GM23338 (cell line): Measurements from ENCODE around the gene SMIM5. TPM values are rescaled to one million over a fixed set of nuclear protein-coding genes. Genes with fewer than 3 reads are reported as not detected.
A peak's percentile ranks its signal among the peaks of the same experiment; 100 is the strongest.

Source experiments
- ATAC-seq: fragments of 200-7000 bp; cut with Tn5 transposase; 3 replicates; pipeline ENCODE4 v1.9.1; 2020
- DNase-seq: peaks from one replicate; pipeline ENCODE4 v3.0.0-alpha.2; 2015; ENCODE audit warnings: low spot score
- H2AFZ ChIP-seq: fragments of 200-600 bp; sonication (generic); 2 replicates; pipeline ENCODE4 v1.8.0; 2016; ENCODE audit warnings: antibody characterized with exemption, mild to moderate bottlenecking, moderate library complexity
- H3F3A ChIP-seq: fragments of 200-600 bp; sonication (generic); replicated peaks from 2 replicates; pipeline ENCODE4 v1.8.0; 2017; ENCODE audit warnings: antibody characterized with exemption, mixed run types, low read depth
- H3K27ac ChIP-seq: fragments of 200-600 bp; sonication (generic); 2 replicates; pipeline ENCODE4 v1.6.1; 2016; ENCODE audit warnings: low read depth
- H3K27me3 ChIP-seq: fragments of 200-600 bp; sonication (generic); 2 replicates; pipeline ENCODE4 v1.8.0; 2016; ENCODE audit warnings: mild to moderate bottlenecking, mixed run types, moderate library complexity; ENCODE audit not compliant: insufficient read depth
- H3K36me3 ChIP-seq: fragments of 200-600 bp; sonication (generic); 2 replicates; pipeline ENCODE4 v1.8.0; 2016; ENCODE audit warnings: mild to moderate bottlenecking; ENCODE audit not compliant: insufficient read depth
- H3K4me1 ChIP-seq: fragments of 200-600 bp; sonication (generic); 2 replicates; pipeline ENCODE4 v1.8.0; 2016; ENCODE audit warnings: mild to moderate bottlenecking, moderate library complexity; ENCODE audit not compliant: insufficient read depth
- H3K4me2 ChIP-seq: fragments of 200-600 bp; sonication (generic); 2 replicates; pipeline ENCODE4 v1.7.1; 2017; ENCODE audit warnings: mixed run types
- H3K4me3 ChIP-seq: fragments of 200-600 bp; sonication (generic); 2 replicates; pipeline ENCODE4 v1.6.1; 2016; ENCODE audit warnings: mixed run types
- H3K79me2 ChIP-seq: fragments of 200-600 bp; sonication (generic); replicated peaks from 2 replicates; pipeline ENCODE4 v1.8.0; 2017; ENCODE audit warnings: mild to moderate bottlenecking; ENCODE audit not compliant: insufficient read depth
- H3K9me2 ChIP-seq: fragments of 200-600 bp; sonication (generic); 2 replicates; pipeline ENCODE4 v1.8.0; 2017; ENCODE audit not compliant: insufficient read depth
- H4K20me1 ChIP-seq: fragments of 200-600 bp; sonication (generic); replicated peaks from 2 replicates; pipeline ENCODE4 v1.8.0; 2017; ENCODE audit warnings: mild to moderate bottlenecking; ENCODE audit not compliant: insufficient read depth
- H3K27ac Mint-ChIP-seq: 2 replicates; pipeline ENCODE4 v1.8.0; 2020; ENCODE audit warnings: inconsistent platforms, mild to moderate bottlenecking, moderate library complexity, mixed read lengths
- H3K27me3 Mint-ChIP-seq: 3 replicates; pipeline ENCODE4 v1.8.0; 2022; ENCODE audit warnings: low read depth, mild to moderate bottlenecking, moderate library complexity, mixed read lengths, inconsistent platforms; ENCODE audit not compliant: insufficient read depth, poor library complexity
- H3K36me3 Mint-ChIP-seq: 3 replicates; pipeline ENCODE4 v1.8.0; 2021; ENCODE audit warnings: low read depth, mild to moderate bottlenecking, inconsistent platforms, moderate library complexity, mixed read lengths
- H3K4me1 Mint-ChIP-seq: 3 replicates; pipeline ENCODE4 v1.8.0; 2020; ENCODE audit warnings: mild to moderate bottlenecking, inconsistent platforms, mixed read lengths
- H3K4me3 Mint-ChIP-seq: 3 replicates; pipeline ENCODE4 v1.8.0; 2021; ENCODE audit warnings: moderate library complexity, mild to moderate bottlenecking, inconsistent platforms, mixed read lengths
- H3K9me3 Mint-ChIP-seq: 3 replicates; pipeline ENCODE4 v1.8.0; 2020; ENCODE audit warnings: moderate library complexity, mild to moderate bottlenecking, inconsistent platforms, mixed read lengths
- CREB1 ChIP-seq: fragments of 250-450 bp; sonication (Bioruptor Pico); IDR thresholded peaks from 2 replicates; pipeline ENCODE4 v1.5.0; 2020; ENCODE audit warnings: low read depth, mild to moderate bottlenecking, moderate library complexity
- CTCF ChIP-seq, 2 experiments: fragments of 200-600 bp in 1 of 2; sonication (generic) in 1 of 2; conservative IDR thresholded peaks; 2 replicates each; pipeline versions ENCODE4 v1.5.1 to v1.6.1; 2016 to 2017; ENCODE audit warnings: antibody characterized with exemption in 2 of 2, low read depth in 2 of 2, mild to moderate bottlenecking in 2 of 2, moderate library complexity in 1 of 2
- ETS1 ChIP-seq: IDR thresholded peaks from 2 replicates; pipeline ENCODE4 v1.6.1; 2016; ENCODE audit warnings: antibody characterized with exemption
- EZH2 ChIP-seq: fragments of 200-600 bp; sonication (generic); IDR thresholded peaks from one replicate; pipeline ENCODE4 v1.8.0; 2017; ENCODE audit warnings: antibody characterized with exemption, mild to moderate bottlenecking, low read depth; ENCODE audit not compliant: unreplicated experiment
- EZH2phosphoT487 ChIP-seq: fragments of 200-600 bp; sonication (generic); IDR thresholded peaks from one replicate; pipeline ENCODE4 v1.8.1; 2018; ENCODE audit warnings: antibody characterized with exemption; ENCODE audit not compliant: unreplicated experiment
- JUNB ChIP-seq: IDR thresholded peaks from one replicate; pipeline ENCODE4 v1.6.1; 2016; ENCODE audit warnings: antibody characterized with exemption; ENCODE audit not compliant: unreplicated experiment
- NANOG ChIP-seq: IDR thresholded peaks from 2 replicates; pipeline ENCODE4 v1.6.1; 2016; ENCODE audit warnings: antibody characterized with exemption, borderline replicate concordance
- POLR2AphosphoS5 ChIP-seq: IDR thresholded peaks from 2 replicates; pipeline ENCODE4 v1.6.1; 2016; ENCODE audit warnings: antibody characterized with exemption, low read depth
- STAT1 ChIP-seq: IDR thresholded peaks from one replicate; pipeline ENCODE4 v1.6.1; 2016; ENCODE audit warnings: antibody characterized with exemption; ENCODE audit not compliant: unreplicated experiment
- ZNF114 ChIP-seq: fragments of 250-450 bp; sonication (Bioruptor Pico); IDR thresholded peaks from 2 replicates; pipeline ENCODE4 v1.5.0; 2020; ENCODE audit warnings: mild to moderate bottlenecking, moderate library complexity
- ZNF331 ChIP-seq: fragments of 250-450 bp; sonication (Bioruptor Pico); IDR thresholded peaks from 2 replicates; pipeline ENCODE4 v1.5.0; 2020; ENCODE audit warnings: low read depth, mild to moderate bottlenecking, moderate library complexity
- polyA plus RNA-seq: library from polyadenylated mRNA; unstranded; fragments of >200 nt; fragmentation: Nextera tagmentation; extraction: Ambion mirVana; gene quantifications from 2 replicates; pipeline ENCODE4 v1.2.1, GENCODE V29; 2016
- total RNA-seq: library from RNA; depleted of rRNA; stranded (reverse); fragments of >200 nt; shearing (Covaris generic); gene quantifications from 2 replicates; pipeline ENCODE4 v1.2.3, GENCODE V29; 2014

The SMIM5 gene
- total and polyA plus RNA-seq, 2 experiments from 2014 or later = 0.16 TPM; not detected in 1

DNA sequence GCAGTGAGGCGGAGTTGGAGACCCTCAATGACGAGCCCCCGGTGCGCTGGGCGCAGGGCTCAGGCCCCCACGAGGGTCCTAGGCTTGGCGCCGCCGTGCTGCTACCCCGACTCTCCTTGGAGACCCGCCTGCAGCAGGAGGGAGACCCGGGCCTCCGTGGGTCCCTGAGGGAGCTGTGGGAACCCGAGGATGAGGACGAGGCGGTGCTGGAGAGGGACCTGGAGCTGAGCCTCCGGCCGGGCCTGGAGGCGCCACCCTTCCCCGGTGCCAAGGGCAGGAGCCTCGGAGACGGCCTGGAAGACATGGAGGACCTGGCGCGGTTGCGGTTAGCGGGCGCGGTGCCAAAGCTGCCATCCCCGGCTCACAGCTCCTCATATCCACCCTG, 43.3 kb upstream of the SMIM5 start (continued):
- TF ChIP-seq ETS1 (no peak), EZH2phosphoT487 (no peak), CTCF (conservative IDR thresholded peaks at IDR 0.05; ENCODE audit: low read depth in 2 of 2) (no peak), ZNF114 (CRISPR knock-in tag) (no peak), POLR2AphosphoS5 (no peak), CREB1 (no peak), EZH2 (no peak), JUNB (no peak), NANOG (no peak)

- Mint-ChIP-seq H3K27ac (no peak overlapping the region), H3K4me3 (0 out of 3 replicates have a peak overlapping the region, but pooled peaks have one; percentile 14), H3K36me3 (no peaks in the 10 kb centered on the region; the same call in 2 of the 3 replicates), H3K9me3 (peaks cover 8% of the 10 kb centered on the region), H3K4me1 (no peaks in the 10 kb centered on the region), H3K27me3 (peaks cover 27% of the 10 kb centered on the region)
- Histone ChIP-seq H3K4me1 (peaks cover 6% of the 10 kb centered on the region), H3K27me3 (peaks cover 11% of the 10 kb centered on the region), H3K79me2 (no peaks in the 10 kb centered on the region), H3K4me2 (peak overlapping the region; percentile 77), H3K36me3 (no peaks in the 10 kb centered on the region), H3F3A (no peaks in the 10 kb centered on the region), H3K9me2 (no peaks in the 10 kb centered on the region), H3K27ac (no peak overlapping the region), H4K20me1 (no peaks in the 10 kb centered on the region), H2AFZ (no peak overlapping the region), H3K4me3 (peak overlapping the region; percentile 56; the same call in 1 of the 2 replicates)
- DNase-seq (no peak), ATAC-seq (no peak)
- TF ChIP-seq ZNF114 (CRISPR knock-in tag) (no peak), JUNB (no peak), POLR2AphosphoS5 (no peak), ZNF331 (CRISPR knock-in tag) (no peak), EZH2phosphoT487 (no peak), STAT1 (no peak)
Measured at GRCh38 chr17:75590314-75590761, 42.9 kb upstream of the SMIM5 start.
